ENCODE measurements around the gene CDK5R1. TPM values are rescaled to one million over a fixed set of nuclear protein-coding genes. Genes with fewer than 3 reads are reported as not detected.

The CDK5R1 gene
- total RNA-seq, 1 experiment from 2014 or later = 3.9 TPM

DNA sequence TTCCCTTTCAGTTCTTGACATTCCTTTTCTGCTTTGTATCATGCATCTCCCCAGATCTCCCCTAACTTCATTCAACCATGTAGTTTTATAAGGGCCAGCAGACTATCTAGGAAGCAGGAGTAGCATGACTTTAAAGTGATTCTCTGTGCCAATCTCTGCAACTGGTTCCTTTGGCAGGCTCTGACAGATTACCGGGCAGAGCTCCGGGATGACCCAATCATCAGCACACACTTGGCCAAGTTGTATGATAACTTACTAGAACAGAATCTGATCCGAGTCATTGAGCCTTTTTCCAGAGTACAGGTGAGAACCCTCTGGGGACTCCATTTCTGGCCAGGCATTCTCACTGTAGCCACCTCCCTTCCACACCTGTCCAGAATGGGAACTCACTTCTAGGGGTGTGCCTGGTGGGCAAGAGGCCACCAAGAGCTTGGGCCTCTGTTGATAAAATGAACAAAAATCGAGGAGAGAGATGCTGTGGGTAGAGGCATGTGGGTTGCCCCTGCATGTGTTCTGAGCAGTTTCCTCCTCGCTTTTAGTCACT lies 7.6 kb upstream of the CDK5R1 start:
- no peak for DNase-seq (ENCODE audit: low spot score)
- CTCF ChIA-PET = no interaction called here
- no TSS peak for BruUV-seq (replicated peaks)
- Histone ChIP-seq H3K27me3 (replicated peaks; ENCODE audit: insufficient read depth, low read depth, low read length, poor library complexity) (no peaks in the 10 kb centered on the region), H3K36me3 (ENCODE audit: insufficient read depth, low read length, poor library complexity, severe bottlenecking) (peaks cover 42% of the 10 kb centered on the region), H3K4me3 (ENCODE audit: low read depth, low read length, poor library complexity, severe bottlenecking) (no peak overlapping the region), H3K27ac (ENCODE audit: low read depth, low read length, poor library complexity, severe bottlenecking) (no peak overlapping the region), H3K9me3 (ENCODE audit: low read depth, low read length, poor library complexity, severe bottlenecking) (no peaks in the 10 kb centered on the region), H3K4me1 (ENCODE audit: insufficient read depth, low read length, poor library complexity, severe bottlenecking) (peaks cover 10% of the 10 kb centered on the region)
- intact Hi-C loops (cut with micrococcal nuclease; ENCODE audit: unreplicated experiment) = no loop called here
- TF ChIP-seq EZH2 (IDR thresholded peaks at IDR 0.05; ENCODE audit: borderline replicate concordance, low read depth, low read length, poor library complexity, severe bottlenecking) = no peak
- TF ChIP-seq, protein P1, sequence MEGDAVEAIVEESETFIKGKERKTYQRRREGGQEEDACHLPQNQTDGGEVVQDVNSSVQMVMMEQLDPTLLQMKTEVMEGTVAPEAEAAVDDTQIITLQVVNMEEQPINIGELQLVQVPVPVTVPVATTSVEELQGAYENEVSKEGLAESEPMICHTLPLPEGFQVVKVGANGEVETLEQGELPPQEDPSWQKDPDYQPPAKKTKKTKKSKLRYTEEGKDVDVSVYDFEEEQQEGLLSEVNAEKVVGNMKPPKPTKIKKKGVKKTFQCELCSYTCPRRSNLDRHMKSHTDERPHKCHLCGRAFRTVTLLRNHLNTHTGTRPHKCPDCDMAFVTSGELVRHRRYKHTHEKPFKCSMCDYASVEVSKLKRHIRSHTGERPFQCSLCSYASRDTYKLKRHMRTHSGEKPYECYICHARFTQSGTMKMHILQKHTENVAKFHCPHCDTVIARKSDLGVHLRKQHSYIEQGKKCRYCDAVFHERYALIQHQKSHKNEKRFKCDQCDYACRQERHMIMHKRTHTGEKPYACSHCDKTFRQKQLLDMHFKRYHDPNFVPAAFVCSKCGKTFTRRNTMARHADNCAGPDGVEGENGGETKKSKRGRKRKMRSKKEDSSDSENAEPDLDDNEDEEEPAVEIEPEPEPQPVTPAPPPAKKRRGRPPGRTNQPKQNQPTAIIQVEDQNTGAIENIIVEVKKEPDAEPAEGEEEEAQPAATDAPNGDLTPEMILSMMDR (conservative IDR thresholded peaks at IDR 0.05; ENCODE audit: low read depth, low read length) = no peak
- POLR2A ChIA-PET (ENCODE audit: low non-redundant PET) = no interaction called here

DNA sequence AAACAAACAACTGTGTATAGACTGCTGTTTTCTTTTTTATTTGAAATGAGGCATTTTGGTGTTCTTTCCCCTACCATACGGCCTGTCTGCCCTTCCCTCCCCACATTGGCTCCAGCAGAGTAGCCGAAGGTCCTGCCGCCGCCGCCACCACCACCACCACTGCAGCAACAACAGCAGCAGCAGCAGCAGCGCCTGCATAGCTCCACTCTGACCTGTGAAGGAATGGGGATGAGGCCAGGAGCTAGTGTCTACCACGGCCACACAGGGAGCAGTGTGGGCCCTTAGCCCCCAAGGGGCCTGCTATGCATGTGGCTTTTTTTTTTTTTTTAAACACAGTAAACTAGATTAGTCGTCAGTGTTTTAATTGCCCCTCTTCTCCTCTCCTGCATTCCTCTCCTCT lies 5.6 kb upstream of the CDK5R1 start:
- BruUV-seq (replicated peaks) = no TSS peak
- Histone ChIP-seq H3K27me3 (replicated peaks; ENCODE audit: insufficient read depth, low read depth, low read length, poor library complexity) (no peaks in the 10 kb centered on the region), H3K27ac (ENCODE audit: low read depth, low read length, poor library complexity, severe bottlenecking) (no peak overlapping the region), H3K9me3 (ENCODE audit: low read depth, low read length, poor library complexity, severe bottlenecking) (no peaks in the 10 kb centered on the region), H3K4me3 (ENCODE audit: low read depth, low read length, poor library complexity, severe bottlenecking) (no peak overlapping the region), H3K4me1 (ENCODE audit: insufficient read depth, low read length, poor library complexity, severe bottlenecking) (peaks cover 11% of the 10 kb centered on the region), H3K36me3 (ENCODE audit: insufficient read depth, low read length, poor library complexity, severe bottlenecking) (peaks cover 26% of the 10 kb centered on the region)
- CTCF ChIA-PET = interaction anchor here (0.6 kb wide), 1 partner anchor 396 kb away, joined by 3 read pairs; the partner anchor contains the start of gene MYO1D
- intact Hi-C loops (cut with micrococcal nuclease; ENCODE audit: unreplicated experiment) = loop anchor here (5.0 kb wide), 1 partner anchor 276 kb away; no protein-coding TSS in a partner anchor
- no peak for DNase-seq (ENCODE audit: low spot score)
- TF ChIP-seq, protein P1 (conservative IDR thresholded peaks at IDR 0.05; ENCODE audit: low read depth, low read length) = no peak
- POLR2A ChIA-PET (ENCODE audit: low non-redundant PET) = interaction anchor here (0.7 kb wide), 1 partner anchor 37 kb away, joined by 5 read pairs; the partner anchor contains the start of gene PSMD11

DNA sequence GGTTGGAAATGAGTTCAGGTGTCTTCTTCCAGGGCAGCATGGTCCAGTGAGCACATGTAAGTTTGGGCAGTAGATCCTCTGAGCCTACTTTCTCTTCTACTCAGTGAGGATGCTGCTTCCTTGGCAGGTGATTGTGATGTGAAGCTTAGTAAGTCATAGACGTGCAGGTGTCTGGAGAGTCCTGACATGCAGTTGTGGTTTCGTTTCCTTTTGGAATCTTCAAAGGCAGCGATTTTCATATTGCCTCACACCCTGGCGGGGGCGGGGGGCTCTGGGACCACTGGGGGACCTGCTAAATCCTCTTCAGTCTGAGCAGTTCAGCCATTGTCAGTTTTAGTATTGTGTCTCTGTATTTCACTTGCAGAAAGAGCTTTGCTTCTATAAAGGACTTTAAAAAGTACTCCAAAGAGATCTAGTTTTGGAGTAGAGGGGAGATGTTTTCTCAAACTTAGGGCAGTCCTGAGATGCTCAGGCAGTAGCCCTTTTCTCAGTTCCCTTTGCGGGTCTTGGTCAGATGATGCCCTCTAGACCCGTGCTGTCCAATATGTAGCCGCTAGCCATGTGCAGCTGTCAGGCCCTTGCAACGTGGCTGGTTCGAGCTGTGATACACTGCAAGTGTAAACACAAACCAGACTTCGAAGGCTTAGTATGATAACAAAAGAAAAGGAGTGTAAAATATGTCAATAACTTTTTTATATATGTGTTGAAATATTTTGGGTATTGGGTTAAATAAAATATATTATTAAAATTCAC lies 4.0 kb upstream of the CDK5R1 start:
- Histone ChIP-seq H3K36me3 (ENCODE audit: insufficient read depth, low read length, poor library complexity, severe bottlenecking) (peaks cover 16% of the 10 kb centered on the region), H3K4me1 (ENCODE audit: insufficient read depth, low read length, poor library complexity, severe bottlenecking) (peaks cover 11% of the 10 kb centered on the region), H3K27me3 (replicated peaks; ENCODE audit: insufficient read depth, low read depth, low read length, poor library complexity) (no peaks in the 10 kb centered on the region), H3K27ac (ENCODE audit: low read depth, low read length, poor library complexity, severe bottlenecking) (no peak overlapping the region), H3K9me3 (ENCODE audit: low read depth, low read length, poor library complexity, severe bottlenecking) (no peaks in the 10 kb centered on the region), H3K4me3 (ENCODE audit: low read depth, low read length, poor library complexity, severe bottlenecking) (no peak overlapping the region)
- DNase-seq (ENCODE audit: low spot score) = no peak
- intact Hi-C loops (cut with micrococcal nuclease; ENCODE audit: unreplicated experiment) = loop anchor here (5.0 kb wide), 1 partner anchor 275 kb away; no protein-coding TSS in a partner anchor
- no peak for TF ChIP-seq EZH2 (IDR thresholded peaks at IDR 0.05; ENCODE audit: borderline replicate concordance, low read depth, low read length, poor library complexity, severe bottlenecking)
- TF ChIP-seq, protein P1 (conservative IDR thresholded peaks at IDR 0.05; ENCODE audit: low read depth, low read length) = no peak
- ChIA-PET CTCF (no interaction called here), POLR2A (ENCODE audit: low non-redundant PET) (no interaction called here)
- no TSS peak for BruUV-seq (replicated peaks)

All from A673 (cell line).